Trophoblast cell (in vitro differentiated cells and primary cell): ENCODE measurements around the gene PGM2L1.

Source experiments
- DNase-seq, 2 donors: peaks; one replicate each; pipeline ENCODE4 v3.0.0-alpha.2; 2016
- H2AFZ ChIP-seq: 2 replicates; pipeline ENCODE4 v1.6.1; 2013; ENCODE audit warnings: low read length, moderate library complexity, mild to moderate bottlenecking; ENCODE audit not compliant: insufficient read depth, poor library complexity
- H2AK5ac ChIP-seq: 2 replicates; pipeline ENCODE4 v1.6.1; 2013; ENCODE audit warnings: mild to moderate bottlenecking, low read length
- H2BK120ac ChIP-seq: 2 replicates; pipeline ENCODE4 v1.6.1; 2013; ENCODE audit warnings: low read length, mild to moderate bottlenecking, moderate library complexity; ENCODE audit not compliant: insufficient read depth, poor library complexity
- H2BK12ac ChIP-seq: 2 replicates; pipeline ENCODE4 v1.6.1; 2013; ENCODE audit warnings: mild to moderate bottlenecking, low read length, moderate library complexity
- H2BK5ac ChIP-seq: 2 replicates; pipeline ENCODE4 v1.6.1; 2013; ENCODE audit warnings: low read length, low read depth, moderate library complexity, mild to moderate bottlenecking; ENCODE audit not compliant: poor library complexity
- H3K14ac ChIP-seq: 2 replicates; pipeline ENCODE4 v1.6.1; 2013; ENCODE audit warnings: mild to moderate bottlenecking, low read length
- H3K18ac ChIP-seq: 2 replicates; pipeline ENCODE4 v1.6.1; 2013; ENCODE audit warnings: mild to moderate bottlenecking, low read length
- H3K23ac ChIP-seq: 2 replicates; pipeline ENCODE4 v1.6.1; 2013; ENCODE audit warnings: low read length
- H3K27ac ChIP-seq: 2 replicates; pipeline ENCODE4 v1.5.1; 2013; ENCODE audit warnings: low read depth, mild to moderate bottlenecking, inconsistent platforms, low read length, moderate library complexity
- H3K27me3 ChIP-seq: 2 replicates; pipeline ENCODE4 v1.6.1; 2013; ENCODE audit warnings: inconsistent platforms, mild to moderate bottlenecking, low read length, moderate library complexity; ENCODE audit not compliant: insufficient read depth
- H3K36me3 ChIP-seq, 2 experiments: 1 replicate in 1 of 2; 2 replicates in 1 of 2; pipeline ENCODE4 v1.6.1; 2013; ENCODE audit warnings: low read length in 2 of 2, mild to moderate bottlenecking in 2 of 2, moderate library complexity in 1 of 2; ENCODE audit not compliant: insufficient read depth in 2 of 2, control insufficient read depth in 1 of 2
- H3K4ac ChIP-seq: 2 replicates; pipeline ENCODE4 v1.6.1; 2013; ENCODE audit warnings: low read depth, mild to moderate bottlenecking, low read length, moderate library complexity
- H3K4me1 ChIP-seq, 2 experiments: 1 replicate in 1 of 2; 2 replicates in 1 of 2; pipeline ENCODE4 v1.6.1; 2013; ENCODE audit warnings: low read length in 2 of 2, mild to moderate bottlenecking in 2 of 2, moderate library complexity in 1 of 2; ENCODE audit not compliant: insufficient read depth in 2 of 2, control insufficient read depth in 1 of 2
- H3K4me2 ChIP-seq: 2 replicates; pipeline ENCODE4 v1.6.1; 2013; ENCODE audit warnings: inconsistent platforms, mild to moderate bottlenecking, low read length, moderate library complexity
- H3K4me3 ChIP-seq: 2 replicates; pipeline ENCODE4 v1.5.1; 2013; ENCODE audit warnings: mild to moderate bottlenecking, low read depth, low read length, inconsistent platforms
- H3K79me1 ChIP-seq: one replicate; pipeline ENCODE4 v1.6.1; 2013; ENCODE audit warnings: low read length
- H3K79me2 ChIP-seq: 2 replicates; pipeline ENCODE4 v1.6.1; 2013; ENCODE audit warnings: low read length, mild to moderate bottlenecking; ENCODE audit not compliant: control insufficient read depth, insufficient read depth, poor library complexity
- H3K9ac ChIP-seq: 2 replicates; pipeline ENCODE4 v1.6.1; 2013; ENCODE audit warnings: mild to moderate bottlenecking, low read length
- H3K9me3 ChIP-seq: 2 replicates; pipeline ENCODE4 v1.6.1; 2013; ENCODE audit warnings: low read depth, mild to moderate bottlenecking, control low read depth, inconsistent platforms, low read length; ENCODE audit not compliant: insufficient read depth
- H4K12ac ChIP-seq: 2 replicates; pipeline ENCODE4 v1.6.1; 2013; ENCODE audit warnings: low read depth, mild to moderate bottlenecking, low read length, moderate library complexity
- H4K8ac ChIP-seq: 2 replicates; pipeline ENCODE4 v1.6.1; 2013; ENCODE audit warnings: low read depth, mild to moderate bottlenecking, low read length, moderate library complexity
- H4K91ac ChIP-seq: one replicate; pipeline ENCODE4 v1.6.1; 2013; ENCODE audit warnings: low read depth, mild to moderate bottlenecking, low read length, moderate library complexity
- WGBS: extraction: QIAGEN DNeasy Blood & Tissue Kit; methylation state at CpG from one replicate; pipeline ENCODE4 v1.1.7; 2013; ENCODE audit warnings: missing lambda C conversion rate; ENCODE audit not compliant: insufficient read length, insufficient coverage; ENCODE audit errors: extremely low coverage; 5-methylcytosine and 5-hydroxymethylcytosine counted together

The PGM2L1 gene

GRCh38 chr11:74326665-74327064 lies 71.6 kb downstream of the PGM2L1 start:
- Histone ChIP-seq H3K4me2 (no peak overlapping the region), H4K91ac (no peak overlapping the region), H3K4ac (no peak overlapping the region), H3K18ac (no peak overlapping the region), H3K79me1 (no peaks in the 10 kb centered on the region), H2AFZ (no peak overlapping the region), H3K27me3 (no peaks in the 10 kb centered on the region), H3K79me2 (no peaks in the 10 kb centered on the region), H3K27ac (no peak overlapping the region), H3K23ac (no peak overlapping the region), H2AK5ac (no peak overlapping the region), H3K36me3 (peaks cover 0 to 5% of the 10 kb centered on the region in 2 experiments), H2BK5ac (no peak overlapping the region), H2BK12ac (no peak overlapping the region), H3K4me1 (no peaks in the 10 kb centered on the region), H3K9ac (no peak overlapping the region), H4K12ac (no peak overlapping the region), H3K9me3 (no peaks in the 10 kb centered on the region), H3K14ac (no peak overlapping the region), H4K8ac (no peak overlapping the region), H3K4me3 (no peak overlapping the region), H2BK120ac (no peak overlapping the region)
- DNase-seq: no peak
- WGBS: no CpG with 5 or more reads among the region's 5 CpGs

- no peak overlapping the region for H2AFZ ChIP-seq
- H3K27me3 ChIP-seq: no peaks in the 10 kb centered on the region
- H3K27ac ChIP-seq: no peak overlapping the region
- H3K79me2 ChIP-seq: no peaks in the 10 kb centered on the region
- no peak overlapping the region for H3K14ac ChIP-seq
- no peak overlapping the region for H3K4ac ChIP-seq
- DNase-seq: no peak
- no peak overlapping the region for H3K4me2 ChIP-seq
- H3K4me3 ChIP-seq: no peak overlapping the region
- H3K4me1 ChIP-seq: no peaks in the 10 kb centered on the region
- no peak overlapping the region for H2BK120ac ChIP-seq
- H3K9ac ChIP-seq: no peak overlapping the region
- no peak overlapping the region for H3K23ac ChIP-seq
- H3K79me1 ChIP-seq: no peaks in the 10 kb centered on the region
- H2AK5ac ChIP-seq: no peak overlapping the region
- no peak overlapping the region for H4K8ac ChIP-seq
- no peak overlapping the region for H2BK12ac ChIP-seq
- H3K36me3 ChIP-seq: peaks cover 0 to 3% of the 10 kb centered on the region in 2 experiments
- no CpG with 5 or more reads among the region's 7 CpGs for WGBS
- H3K18ac ChIP-seq: no peak overlapping the region
- H3K9me3 ChIP-seq: no peaks in the 10 kb centered on the region
- H2BK5ac ChIP-seq: no peak overlapping the region
- no peak overlapping the region for H4K12ac ChIP-seq
- H4K91ac ChIP-seq: no peak overlapping the region
These were observed 72.3 kb downstream of the PGM2L1 start for GRCh38 chr11:74325649-74326645.

- Histone ChIP-seq H4K8ac (no peak overlapping the region), H3K9me3 (no peaks in the 10 kb centered on the region), H3K79me2 (no peaks in the 10 kb centered on the region), H2BK5ac (no peak overlapping the region), H3K18ac (no peak overlapping the region), H4K91ac (no peak overlapping the region), H3K4me1 (no peaks in the 10 kb centered on the region), H3K4ac (no peak overlapping the region), H4K12ac (no peak overlapping the region), H3K27me3 (no peaks in the 10 kb centered on the region), H2BK120ac (no peak overlapping the region), H3K23ac (no peak overlapping the region), H3K4me3 (no peak overlapping the region), H3K9ac (no peak overlapping the region), H2AK5ac (no peak overlapping the region), H3K36me3 (no peaks in the 10 kb centered on the region), H2BK12ac (no peak overlapping the region), H3K14ac (no peak overlapping the region), H3K79me1 (no peaks in the 10 kb centered on the region), H2AFZ (no peak overlapping the region), H3K27ac (no peak overlapping the region), H3K4me2 (no peak overlapping the region)
- DNase-seq: no peak
- no CpG with 5 or more reads among the region's 2 CpGs for WGBS
These were observed 75.6 kb downstream of the PGM2L1 start for GRCh38 chr11:74322667-74323066.

GRCh38 chr11:74321487-74322188 lies 76.6 kb downstream of the PGM2L1 start:
- no peak overlapping the region for H3K23ac ChIP-seq
- H3K9ac ChIP-seq: no peak overlapping the region
- WGBS: no CpG with 5 or more reads among the region's 10 CpGs
- H3K14ac ChIP-seq: no peak overlapping the region
- H3K27ac ChIP-seq: no peak overlapping the region
- H3K36me3 ChIP-seq: no peaks in the 10 kb centered on the region
- H2BK120ac ChIP-seq: no peak overlapping the region
- H2AK5ac ChIP-seq: no peak overlapping the region
- no peak overlapping the region for H3K18ac ChIP-seq
- H4K8ac ChIP-seq: no peak overlapping the region
- H3K79me2 ChIP-seq: no peaks in the 10 kb centered on the region
- peak; percentile 21 to 62 for DNase-seq
- H3K4me1 ChIP-seq: no peaks in the 10 kb centered on the region
- no peak overlapping the region for H3K4me3 ChIP-seq
- H4K12ac ChIP-seq: no peak overlapping the region
- no peaks in the 10 kb centered on the region for H3K9me3 ChIP-seq
- H3K4ac ChIP-seq: no peak overlapping the region
- H3K27me3 ChIP-seq: no peaks in the 10 kb centered on the region
- no peak overlapping the region for H3K4me2 ChIP-seq
- H2AFZ ChIP-seq: no peak overlapping the region
- H4K91ac ChIP-seq: no peak overlapping the region
- no peaks in the 10 kb centered on the region for H3K79me1 ChIP-seq
- H2BK12ac ChIP-seq: no peak overlapping the region
- H2BK5ac ChIP-seq: no peak overlapping the region
